NCI-H345 treated with DMSO at 0.1 percent for 48 hours (cell line): Measurements from ENCODE around the gene CYLD.

Source experiments
- DNase-seq: peaks from one replicate; lab custom pipeline; 2025; ENCODE audit not compliant: unreplicated experiment; lab: John Stamatoyannopoulos, UW

The CYLD gene

DNA sequence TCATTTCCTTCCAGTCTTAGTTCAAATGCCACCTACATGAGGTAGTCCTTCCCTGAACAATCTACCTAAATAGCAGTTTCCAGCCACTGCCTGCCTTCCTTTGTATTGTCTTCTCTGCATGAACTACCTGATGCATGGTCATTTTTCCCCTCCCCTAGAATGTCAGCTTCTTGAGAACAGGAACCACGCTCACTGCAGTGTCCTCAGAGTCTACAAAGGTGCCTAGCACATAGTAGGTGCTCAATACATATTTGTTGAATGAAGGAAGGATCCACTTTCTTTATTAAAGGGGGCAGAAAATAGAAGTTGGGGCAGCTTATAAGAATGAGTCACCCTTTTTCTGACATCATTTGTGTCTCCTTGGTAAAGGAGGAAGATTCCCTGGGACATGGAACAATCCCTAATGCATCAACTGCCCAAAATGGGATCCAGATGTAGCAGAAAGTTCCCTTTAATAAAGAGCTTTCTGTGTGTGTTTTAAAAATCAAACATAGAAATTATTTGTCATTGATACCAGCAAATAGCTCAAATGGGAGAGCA is 4.4 kb upstream of the CYLD start:
- no peak for DNase-seq

DNA sequence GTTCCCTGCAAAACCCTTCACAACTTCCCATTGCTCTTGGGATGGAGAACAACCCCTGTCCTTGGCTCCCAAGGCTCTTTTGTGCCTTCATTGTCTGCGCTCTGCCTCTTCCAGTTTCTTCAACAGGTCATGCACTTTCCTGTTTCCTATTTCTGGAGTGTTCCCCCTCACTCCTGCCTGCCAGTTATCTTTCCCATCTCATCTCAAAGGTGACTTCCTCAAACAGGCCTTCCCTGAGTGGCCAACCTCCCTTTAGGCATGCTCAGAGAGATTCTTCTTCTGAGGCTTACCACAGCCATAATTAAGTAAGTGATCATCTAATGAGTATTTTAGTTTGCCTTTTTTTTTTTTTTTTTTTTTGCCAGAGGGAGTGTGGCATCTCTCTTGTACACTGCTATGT is 2.9 kb upstream of the CYLD start:
- no peak for DNase-seq

DNA sequence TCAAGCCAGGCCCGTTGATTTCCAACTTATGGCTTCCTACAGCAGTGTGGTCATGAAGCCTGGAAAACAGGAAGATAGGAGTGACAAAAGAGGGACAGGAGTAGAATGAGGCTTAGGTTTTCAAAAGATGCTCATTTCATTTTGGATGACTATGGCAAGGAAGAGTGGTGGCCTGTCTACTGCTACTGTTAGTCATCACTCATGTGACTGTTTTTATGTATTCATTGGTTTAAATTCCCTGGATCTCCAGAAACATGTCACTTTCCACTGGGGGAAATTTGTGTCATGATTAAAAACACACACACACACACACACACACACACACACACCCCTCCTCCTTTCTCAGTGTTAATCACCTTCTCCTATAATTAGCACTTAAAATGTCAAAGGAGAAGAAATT is 1.1 kb upstream of the CYLD start:
- no peak for DNase-seq

DNA sequence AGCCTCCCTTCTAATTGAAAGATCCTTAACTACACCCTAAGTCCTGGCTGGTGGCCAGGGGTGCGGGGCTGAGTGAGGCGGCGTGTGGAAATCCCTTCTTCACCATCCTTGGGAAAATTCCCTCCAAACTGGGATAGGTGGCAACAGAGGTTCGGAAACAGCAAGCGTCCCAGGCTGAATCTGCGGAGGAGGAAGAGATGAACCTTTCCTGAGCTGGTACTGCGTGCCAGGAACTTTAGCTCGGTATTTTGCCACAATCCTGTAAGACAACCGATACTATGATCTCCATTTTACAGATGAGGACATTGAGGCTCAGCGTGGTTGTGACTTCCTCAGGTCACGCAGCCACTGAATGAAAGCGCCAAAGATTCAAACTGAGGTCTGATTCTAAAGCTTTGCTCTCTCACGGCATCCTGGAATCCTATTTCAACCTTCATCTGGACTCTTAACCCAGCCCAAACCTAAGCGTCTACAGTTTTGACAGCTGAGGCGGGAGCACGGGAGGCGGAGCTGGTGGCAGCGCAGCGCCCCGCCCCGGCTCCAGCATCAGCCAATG is 583 bp upstream of the CYLD start:
- no peak for DNase-seq

DNA sequence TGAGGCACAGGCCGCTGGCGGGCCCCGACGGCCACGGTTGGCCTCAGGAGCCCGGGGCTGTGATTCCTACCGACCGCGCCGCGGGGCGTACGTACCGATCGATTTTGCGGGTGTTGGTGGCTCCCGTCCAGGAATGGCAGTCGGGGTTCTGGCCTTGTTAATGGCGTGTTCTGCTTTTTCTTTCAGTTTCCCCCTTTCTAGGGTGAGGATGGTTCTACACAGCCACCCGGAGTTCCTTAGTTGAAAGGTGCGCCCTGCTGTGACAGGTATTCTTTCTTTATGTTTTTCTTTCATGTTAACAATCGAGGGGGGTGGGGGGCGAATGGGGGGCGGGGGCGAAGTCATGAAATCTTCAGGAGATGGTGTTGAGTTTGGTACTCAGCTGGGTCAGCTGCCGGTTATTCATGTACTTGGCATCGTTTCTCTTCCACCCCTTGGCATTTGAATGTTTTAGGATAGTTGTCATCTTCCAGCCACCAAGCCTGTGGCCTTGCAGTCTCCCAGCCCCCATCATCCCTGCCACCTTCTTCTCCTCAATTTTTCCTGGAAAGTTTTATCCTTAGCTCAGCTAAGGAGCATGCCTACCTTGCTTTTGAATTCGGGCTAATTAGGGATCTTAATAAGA is 802 bp downstream of the CYLD start:
- no peak for DNase-seq

DNA sequence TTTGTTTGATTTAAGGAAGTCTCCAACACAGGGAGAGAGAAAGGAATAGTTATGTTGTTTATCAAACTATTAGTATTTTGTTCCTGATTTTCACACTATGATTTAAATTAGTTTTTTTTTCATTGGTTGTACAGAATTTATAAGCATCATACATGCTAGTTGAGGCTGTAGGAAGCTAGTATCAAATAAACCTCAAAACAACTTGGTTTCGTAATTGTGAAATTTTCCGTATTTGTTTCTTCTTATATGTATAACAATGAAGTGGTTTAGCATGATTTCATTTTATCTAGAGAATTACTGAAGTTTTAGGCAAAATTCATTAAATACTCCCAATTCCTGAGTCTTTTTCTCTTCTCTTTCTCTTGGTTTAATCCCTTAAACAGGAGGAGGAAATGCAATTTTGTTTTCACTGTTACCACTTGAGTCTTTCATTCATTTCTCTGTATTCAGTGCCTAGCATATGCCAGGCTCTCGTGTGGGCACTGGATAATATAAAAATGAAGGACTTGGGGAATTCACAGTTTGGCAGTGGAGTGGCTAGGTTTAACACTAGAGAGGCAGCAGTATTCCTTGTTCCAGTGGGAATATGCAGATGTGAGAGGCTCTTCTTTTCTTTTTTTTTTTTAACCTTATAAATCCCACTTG is 1.8 kb downstream of the CYLD start:
- no peak for DNase-seq

DNA sequence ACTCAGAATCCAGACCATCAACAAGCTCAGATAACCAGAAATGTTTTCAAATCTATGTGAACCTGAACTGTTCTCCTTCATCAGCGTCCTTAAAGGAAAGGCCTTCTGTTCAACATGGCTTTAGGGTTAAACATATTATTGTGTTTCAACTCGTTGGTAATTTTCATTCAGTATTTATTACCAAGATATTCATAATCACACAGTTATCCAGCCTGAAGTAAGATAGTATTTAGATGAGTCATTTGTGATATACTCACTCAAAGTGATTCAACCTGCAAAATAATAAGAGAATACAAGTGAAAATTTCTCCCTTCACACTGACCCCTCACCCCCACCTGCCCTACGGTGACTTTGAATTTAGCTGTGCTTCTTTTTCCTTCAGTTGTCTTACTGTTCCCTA is 3.0 kb downstream of the CYLD start:
- no peak for DNase-seq

DNA sequence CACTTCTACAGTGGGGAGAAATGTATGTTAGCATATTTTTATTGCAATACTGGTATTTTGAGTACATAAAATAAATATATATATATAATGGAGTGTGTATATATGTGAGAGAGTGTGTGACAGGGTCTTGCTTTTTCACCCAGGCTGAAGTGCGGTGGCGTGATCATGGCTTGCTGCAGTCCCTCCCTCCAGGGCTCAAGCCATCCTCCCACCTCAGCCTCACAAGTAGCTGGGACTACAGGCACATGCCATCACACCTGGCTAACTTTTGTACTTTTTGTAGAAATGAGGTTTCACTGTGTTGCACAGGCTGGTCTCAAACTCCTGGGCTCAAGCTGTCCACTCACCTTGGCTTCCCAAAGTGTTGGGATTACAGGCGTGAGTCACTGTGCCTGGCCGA is 4.1 kb downstream of the CYLD start:
- no peak for DNase-seq

DNA sequence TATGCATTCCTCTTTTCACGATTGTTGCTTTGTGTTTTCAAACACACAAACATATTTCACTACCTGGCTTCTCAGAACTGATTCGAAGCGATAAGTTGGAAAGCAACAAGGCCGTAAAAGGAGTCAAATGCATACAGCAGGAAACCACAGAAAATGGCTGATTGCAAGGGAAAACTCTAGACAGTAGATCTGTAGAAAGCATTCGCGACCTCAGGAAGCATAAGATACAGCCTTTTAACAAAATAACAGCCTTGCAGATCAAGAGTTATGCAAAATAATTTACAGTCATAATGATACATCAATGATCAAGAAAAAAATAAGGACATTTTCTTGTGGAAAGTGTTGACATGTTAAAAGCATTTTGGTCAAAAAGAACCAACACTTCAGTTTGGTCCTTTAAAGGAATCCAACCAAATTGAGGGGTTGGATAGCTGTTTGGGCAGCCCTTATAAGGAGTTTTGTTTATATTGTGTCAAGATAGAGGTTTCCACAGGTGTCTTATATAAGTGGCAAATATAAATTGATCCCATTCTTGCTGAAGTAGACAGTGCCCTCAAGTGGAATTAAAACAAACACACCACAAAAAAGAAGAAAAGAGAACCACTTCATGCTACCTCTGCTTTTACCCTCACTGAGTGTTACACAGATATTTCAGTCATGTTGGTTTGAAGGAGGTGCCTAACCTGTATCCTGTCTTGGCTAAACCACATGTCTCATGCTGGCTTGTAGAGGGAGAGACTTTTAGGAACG is 5.5 kb downstream of the CYLD start:
- DNase-seq, result peak; percentile 41

DNA sequence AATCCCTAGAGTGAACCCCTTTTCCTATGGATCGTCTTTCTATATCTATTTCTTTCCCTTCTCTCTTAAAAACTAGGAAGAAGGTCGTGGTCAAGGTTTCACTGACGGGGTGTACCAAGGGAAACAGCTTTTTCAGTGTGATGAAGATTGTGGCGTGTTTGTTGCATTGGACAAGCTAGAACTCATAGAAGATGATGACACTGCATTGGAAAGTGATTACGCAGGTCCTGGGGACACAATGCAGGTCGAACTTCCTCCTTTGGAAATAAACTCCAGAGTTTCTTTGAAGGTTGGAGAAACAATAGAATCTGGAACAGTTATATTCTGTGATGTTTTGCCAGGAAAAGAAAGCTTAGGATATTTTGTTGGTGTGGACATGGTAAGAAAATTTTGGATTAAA is 9.6 kb downstream of the CYLD start:
- no peak for DNase-seq

DNA sequence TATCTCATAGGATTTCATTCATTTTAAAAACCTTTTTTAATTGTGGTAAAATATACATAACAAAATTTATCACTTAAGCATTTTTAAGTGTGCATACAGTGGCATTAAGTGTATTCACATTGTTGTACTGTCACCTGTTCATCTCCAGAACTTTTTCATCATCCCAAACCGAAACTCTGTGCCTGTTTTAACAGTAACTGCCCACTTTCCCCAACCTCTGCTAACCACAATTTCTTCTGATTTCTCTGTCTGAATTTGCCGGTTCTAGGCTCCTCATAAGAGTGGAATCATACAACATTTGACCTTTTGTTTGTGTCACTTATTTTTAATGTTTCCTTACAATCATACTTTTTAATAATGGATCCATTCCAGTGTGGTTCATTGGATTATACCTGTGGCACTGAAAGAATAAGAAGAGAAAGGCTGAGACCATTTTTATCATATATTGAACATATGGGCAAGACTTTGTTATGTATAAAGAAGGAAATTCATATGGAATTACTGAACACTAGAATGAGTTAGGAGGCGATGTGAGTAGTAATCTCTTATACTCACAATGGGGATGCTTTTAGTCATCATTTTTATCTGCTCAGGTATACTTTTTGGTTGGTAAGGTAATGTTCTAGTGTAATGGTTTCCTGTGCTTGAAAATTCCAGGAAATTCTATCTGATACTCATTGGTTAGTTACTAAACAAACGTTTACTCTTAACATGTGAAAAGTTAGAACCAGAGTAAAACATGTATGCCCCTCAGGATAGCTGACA is 10.8 kb downstream of the CYLD start:
- DNase-seq, result no peak

DNA sequence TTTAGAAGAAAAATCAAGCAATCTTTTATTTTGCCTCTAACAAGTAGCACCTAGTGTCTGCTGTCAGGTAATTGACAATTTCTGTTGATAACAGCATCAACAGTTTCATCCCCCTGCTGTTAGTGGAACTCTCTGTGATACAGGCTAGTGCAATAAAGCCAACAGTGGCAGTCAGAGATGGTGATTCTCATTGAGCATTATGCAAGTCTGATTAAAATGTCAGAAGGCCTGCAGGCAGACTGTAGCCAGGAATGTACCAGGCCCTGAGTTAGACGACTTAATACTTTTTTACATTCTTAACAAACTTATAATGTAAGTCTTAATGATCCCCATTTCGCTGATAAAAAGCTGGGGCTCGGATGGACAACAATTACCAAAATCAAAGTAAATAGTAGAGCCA is 14.6 kb downstream of the CYLD start:
- no peak for DNase-seq

DNA sequence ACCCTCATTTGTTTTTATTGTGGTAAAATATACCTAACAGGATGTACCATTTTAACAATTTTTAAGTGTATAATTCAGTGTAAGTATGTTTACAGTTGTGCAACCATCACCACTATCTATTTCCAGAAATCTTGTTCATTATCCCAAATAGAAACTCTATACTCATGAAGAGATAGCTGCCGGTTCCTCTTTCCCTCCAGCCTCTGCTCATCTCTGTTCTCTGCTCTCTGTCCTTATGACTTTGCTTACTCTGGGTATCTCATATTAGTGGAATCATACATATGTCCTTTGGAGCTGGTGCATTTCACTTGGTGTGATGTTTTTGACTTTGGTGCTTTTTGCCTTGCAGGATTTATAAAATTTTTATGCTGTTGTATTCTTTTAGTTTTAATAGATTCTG is 19.4 kb downstream of the CYLD start:
- DNase-seq, result no peak

DNA sequence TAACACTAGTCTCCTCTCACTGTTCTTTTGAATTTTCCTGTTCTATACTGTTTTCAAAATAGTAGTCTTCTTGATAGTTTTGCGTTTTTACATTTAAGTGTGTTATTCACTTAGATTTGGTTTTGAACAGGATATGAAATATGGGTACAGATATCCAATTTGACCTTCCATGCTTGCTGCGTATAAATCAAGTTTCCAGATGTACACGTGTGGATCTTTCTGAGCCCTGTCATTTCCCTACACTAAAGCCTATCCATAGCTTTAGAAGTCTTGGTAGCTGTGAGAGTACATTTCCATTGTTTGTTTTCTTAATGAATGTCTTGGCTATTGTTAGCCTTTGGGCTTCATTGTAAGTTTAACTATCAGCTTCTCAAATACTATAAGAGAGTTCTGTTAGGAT is 20.4 kb downstream of the CYLD start:
- DNase-seq, result no peak

DNA sequence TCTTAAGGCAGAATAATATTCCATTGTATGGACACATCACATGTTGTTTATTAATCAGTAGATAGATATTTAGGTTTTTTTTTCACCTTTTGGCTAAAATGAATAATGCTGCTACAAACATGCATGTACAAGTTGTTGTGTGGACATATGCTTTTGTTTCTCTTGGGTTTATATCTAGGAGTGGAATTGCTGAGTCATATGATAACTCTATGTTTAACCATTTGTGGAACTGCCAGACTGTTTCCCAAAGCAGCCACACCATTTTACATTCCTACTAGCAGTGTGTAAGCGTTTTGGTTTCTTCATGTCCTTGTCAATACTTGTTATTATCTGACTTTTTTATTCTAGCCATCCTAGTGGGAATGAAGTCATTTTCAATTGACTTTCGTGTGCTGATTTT is 21.3 kb downstream of the CYLD start:
- DNase-seq, result no peak

DNA sequence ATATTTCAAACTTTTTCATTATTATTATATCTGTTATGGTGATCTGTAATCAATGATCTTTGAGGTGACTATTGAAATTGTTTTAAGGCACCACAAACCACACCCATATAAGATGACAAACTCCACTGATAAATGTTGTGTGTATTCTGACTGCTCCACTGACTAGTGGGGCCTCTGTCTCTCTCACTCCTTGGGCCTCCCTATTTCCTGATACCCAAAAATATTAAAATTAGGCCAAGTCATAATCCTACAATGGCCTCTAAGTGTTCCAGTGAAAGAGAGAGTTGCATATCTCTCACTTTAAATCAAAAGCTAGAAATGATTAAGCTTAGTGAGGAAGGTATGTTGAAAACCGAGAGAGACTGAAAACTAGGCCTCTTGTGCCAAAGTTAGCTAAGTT is 23.4 kb downstream of the CYLD start:
- no peak for DNase-seq

DNA sequence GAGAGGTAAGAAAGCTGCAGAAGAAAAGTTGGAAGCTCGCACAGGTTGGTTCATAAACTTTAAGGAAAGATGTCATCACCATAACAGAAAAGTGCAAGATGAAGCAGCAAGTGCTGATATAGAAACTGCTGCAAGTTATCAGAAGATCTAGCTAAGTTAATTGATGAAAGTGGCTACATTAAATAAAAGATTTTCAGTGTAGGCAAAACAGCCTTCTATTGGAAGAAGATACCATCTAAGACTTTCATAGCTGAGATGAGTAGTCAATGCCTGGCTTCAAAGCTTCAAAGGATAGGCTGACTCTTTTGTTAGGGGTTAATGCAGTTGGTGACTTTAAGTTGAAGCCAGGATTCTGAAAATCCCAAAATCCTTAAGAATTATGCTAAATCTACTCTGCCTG is 24.0 kb downstream of the CYLD start:
- DNase-seq, result no peak

DNA sequence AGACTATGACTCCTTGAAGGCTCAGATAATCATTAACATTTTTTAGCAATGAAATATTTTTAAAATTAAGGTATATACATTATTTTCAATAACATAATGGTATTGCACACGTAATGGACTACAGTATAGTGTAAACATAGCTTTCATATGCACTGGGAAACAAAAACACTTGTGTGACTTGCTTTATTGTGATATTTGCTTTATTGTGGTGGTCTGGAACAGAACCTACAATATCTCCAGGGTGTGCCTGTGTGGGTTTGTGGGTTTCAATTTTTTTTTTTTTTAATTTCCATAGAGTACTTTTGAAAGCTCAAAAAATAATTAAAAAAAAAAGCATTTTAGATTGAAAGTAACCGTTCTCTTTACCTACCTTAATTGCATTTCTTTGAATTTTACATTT is 25.3 kb downstream of the CYLD start:
- no peak for DNase-seq

DNA sequence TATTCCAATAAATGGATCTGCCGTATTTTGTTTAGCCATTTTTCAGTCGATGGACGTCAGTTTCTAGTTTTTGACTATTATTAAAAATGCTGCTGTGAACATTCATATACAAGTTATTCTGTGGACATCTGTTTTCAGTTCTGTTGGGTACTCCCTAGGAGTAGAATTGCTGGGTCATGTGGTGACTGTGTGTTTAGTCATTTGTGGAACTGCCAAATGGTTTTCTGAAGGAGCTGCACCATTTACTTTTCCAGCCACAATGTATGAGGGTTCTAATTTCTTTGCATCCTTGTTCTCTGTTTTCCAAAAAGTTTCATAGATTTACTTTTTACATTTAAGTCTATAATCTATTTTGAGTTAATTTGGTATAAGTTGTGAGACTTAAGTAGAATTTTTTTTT is 29.5 kb downstream of the CYLD start:
- DNase-seq, result no peak

DNA sequence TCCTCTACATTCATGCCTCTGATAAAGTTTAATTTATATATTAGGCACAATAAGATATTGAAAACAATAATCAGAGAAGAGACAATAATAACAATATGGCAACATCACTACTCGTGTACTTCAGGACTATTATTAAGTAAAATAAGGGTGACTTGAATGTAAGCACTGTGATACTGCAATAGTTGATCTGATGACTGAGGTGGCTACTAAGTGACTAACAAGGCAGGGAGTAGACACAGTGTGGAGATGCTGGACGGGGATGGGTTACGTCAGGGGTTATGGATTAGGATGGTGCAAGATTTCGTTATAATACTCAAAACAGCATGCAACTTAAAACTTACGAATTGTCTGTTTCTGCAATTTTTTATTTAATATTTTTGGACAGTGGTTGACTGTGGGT is 32.5 kb downstream of the CYLD start:
- DNase-seq, result no peak

DNA sequence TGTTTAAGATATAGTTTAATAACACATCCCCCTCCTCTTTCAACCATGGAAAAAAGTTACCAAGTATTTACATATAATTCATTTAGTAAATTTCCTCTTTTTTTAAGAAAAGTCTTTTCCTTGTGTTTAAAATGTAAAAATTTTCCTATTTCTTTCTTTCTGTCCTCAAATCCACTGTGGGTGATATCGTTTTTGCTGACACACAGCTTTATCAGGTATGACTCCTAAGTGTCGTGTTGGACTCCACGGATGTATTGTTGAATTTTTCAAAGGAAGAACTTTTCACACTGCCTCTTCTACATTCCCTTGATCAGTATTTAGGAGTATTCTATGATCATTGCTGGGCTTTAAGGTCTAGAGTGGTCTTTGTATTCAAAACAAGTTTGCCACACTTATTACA is 33.1 kb downstream of the CYLD start:
- DNase-seq, result no peak
